SK-N-MC (cell line): ENCODE results near the gene LRP4.
"Not testable (repeated sequence)": the region's sequence is repeated elsewhere in the genome, so short reads cannot be mapped to it uniquely, and the experiment has no call there.

ENCODE experiments used
- DNase-seq: peaks from one replicate; pipeline ENCODE4 v3.0.0-alpha.2; 2011; ENCODE audit warnings: low read depth, low spot score
- H3K27ac ChIP-seq: fragments of 200-600 bp; sonication (generic); 2 replicates; pipeline ENCODE4 v1.5.1; 2016; ENCODE audit warnings: mixed run types
- H3K36me3 ChIP-seq: fragments of 200-600 bp; sonication (generic); 2 replicates; pipeline ENCODE4 v1.6.1; 2017; ENCODE audit warnings: antibody characterized with exemption, low read length, mixed read lengths; ENCODE audit not compliant: insufficient read depth
- H3K4me3 ChIP-seq: fragments of 200-600 bp; sonication (generic); 2 replicates; pipeline ENCODE4 v1.5.1; 2016
- H3K9ac ChIP-seq: fragments of 200-600 bp; sonication (generic); 2 replicates; pipeline ENCODE4 v1.8.0; 2017; ENCODE audit warnings: mixed run types, mixed read lengths; ENCODE audit not compliant: insufficient read length
- H3K9me3 ChIP-seq: fragments of 200-600 bp; sonication (generic); 2 replicates; pipeline ENCODE4 v1.6.1; 2017; ENCODE audit warnings: low read depth, mild to moderate bottlenecking, antibody characterized with exemption, low read length, moderate library complexity, mixed read lengths
- EZH2 ChIP-seq: fragments of 200-600 bp; sonication (generic); IDR thresholded peaks from one replicate; pipeline ENCODE4 v1.6.1; 2017; ENCODE audit warnings: antibody characterized with exemption
- FOXP2 ChIP-seq: optimal IDR thresholded peaks from 2 replicates; pipeline ENCODE3; 2011; ENCODE audit warnings: mild to moderate bottlenecking, moderate library complexity; ENCODE audit not compliant: insufficient read depth; ENCODE audit errors: extremely low read length, control extremely low read depth
- POLR2AphosphoS5 ChIP-seq: IDR thresholded peaks from 2 replicates; pipeline ENCODE4 v1.6.1; 2012; ENCODE audit warnings: mild to moderate bottlenecking, low read depth, low read length, borderline replicate concordance

The LRP4 gene

GRCh38 chr11:46936138-46937110, 18.1 kb upstream of the LRP4 start, which contains the start of gene CSTPP1:
CSTPP1 (plus strand) TSS chr11:46936761; CDS start chr11:46936806, 45 bp downstream.
- Histone ChIP-seq H3K9ac (peak within 1 kb of the TSS; percentile 70), H3K4me3 (peak within 1 kb of the TSS; percentile 87), H3K9me3 (no peaks in the 10 kb centered on the region), H3K27ac (peak within 1 kb of the TSS; percentile 16; the same call in 1 of the 2 replicates), H3K36me3 (no peaks in the 10 kb centered on the region)
- peak; percentile 73 for DNase-seq
- TF ChIP-seq FOXP2, result no peak
- TF ChIP-seq POLR2AphosphoS5, result peak; percentile 58; the same call in 1 of the 2 replicates
- TF ChIP-seq EZH2, result no peak

- H3K27ac ChIP-seq, result no peak overlapping the region
- DNase-seq, result no peak
Measured at GRCh38 chr11:46930089-46930488, 11.7 kb upstream of the LRP4 start.

GRCh38 chr11:46928701-46929100, 10.4 kb upstream of the LRP4 start:
- not testable (repeated sequence) for DNase-seq, H3K27ac ChIP-seq, H3K9ac ChIP-seq, H3K9me3 ChIP-seq, H3K4me3 ChIP-seq, H3K36me3 ChIP-seq

More at GRCh38 chr11:46930089-46930488, 11.7 kb upstream of the LRP4 start:
- H3K9me3 ChIP-seq, result no peaks in the 10 kb centered on the region
- no peak overlapping the region for H3K4me3 ChIP-seq
- TF ChIP-seq FOXP2, result no peak
- TF ChIP-seq EZH2, result no peak
- no peaks in the 10 kb centered on the region for H3K36me3 ChIP-seq
- H3K9ac ChIP-seq, result no peak overlapping the region

- H3K9me3 ChIP-seq, H3K36me3 ChIP-seq, H3K27ac ChIP-seq, DNase-seq, H3K4me3 ChIP-seq, H3K9ac ChIP-seq: not testable (repeated sequence)
Measured at GRCh38 chr11:46927928-46928327, 9.6 kb upstream of the LRP4 start.

- Histone ChIP-seq H3K27ac (no peak overlapping the region), H3K9ac (no peak overlapping the region), H3K9me3 (no peaks in the 10 kb centered on the region), H3K36me3 (no peaks in the 10 kb centered on the region), H3K4me3 (no peak overlapping the region)
- no peak for DNase-seq
- TF ChIP-seq POLR2AphosphoS5, result no peak
- no peak for TF ChIP-seq EZH2
- TF ChIP-seq FOXP2, result no peak
Measured at GRCh38 chr11:46920755-46921154, 2.4 kb upstream of the LRP4 start.

GRCh38 chr11:46918788-46919513, 601 bp upstream of the LRP4 start:
- TF ChIP-seq FOXP2 (no peak), POLR2AphosphoS5 (no peak), EZH2 (no peak)
- Histone ChIP-seq H3K9ac (no peak overlapping the region), H3K4me3 (peak overlapping the region; percentile 81), H3K27ac (peak overlapping the region; percentile 54; the same call in 1 of the 2 replicates), H3K9me3 (no peaks in the 10 kb centered on the region), H3K36me3 (no peaks in the 10 kb centered on the region)
- no peak for DNase-seq

- no peaks in the 10 kb centered on the region for H3K36me3 ChIP-seq
- H3K4me3 ChIP-seq, result peak overlapping the region; percentile 81
- H3K9ac ChIP-seq, result peak overlapping the region; percentile 56
- TF ChIP-seq FOXP2 (no peak), POLR2AphosphoS5 (no peak), EZH2 (no peak)
- no peak overlapping the region for H3K27ac ChIP-seq
- DNase-seq, result no peak
- no peaks in the 10 kb centered on the region for H3K9me3 ChIP-seq
Measured at GRCh38 chr11:46917762-46918082, 628 bp downstream of the LRP4 start.

GRCh38 chr11:46917109-46917761, 1.1 kb downstream of the LRP4 start:
- no peaks in the 10 kb centered on the region for H3K9me3 ChIP-seq
- 0 out of 2 replicates have a peak overlapping the region, but pooled peaks have one; percentile 26 for H3K27ac ChIP-seq
- H3K4me3 ChIP-seq, result peak overlapping the region; percentile 81
- no peaks in the 10 kb centered on the region for H3K36me3 ChIP-seq
- no peak for DNase-seq
- peak overlapping the region; percentile 56 for H3K9ac ChIP-seq
- TF ChIP-seq FOXP2 (no peak), POLR2AphosphoS5 (no peak), EZH2 (no peak)
